ENCODE data around the gene PTMA.
"Not testable (repeated sequence)": the region's sequence is repeated elsewhere in the genome, so short reads cannot be mapped to it uniquely, and the experiment has no call there.

DNA sequence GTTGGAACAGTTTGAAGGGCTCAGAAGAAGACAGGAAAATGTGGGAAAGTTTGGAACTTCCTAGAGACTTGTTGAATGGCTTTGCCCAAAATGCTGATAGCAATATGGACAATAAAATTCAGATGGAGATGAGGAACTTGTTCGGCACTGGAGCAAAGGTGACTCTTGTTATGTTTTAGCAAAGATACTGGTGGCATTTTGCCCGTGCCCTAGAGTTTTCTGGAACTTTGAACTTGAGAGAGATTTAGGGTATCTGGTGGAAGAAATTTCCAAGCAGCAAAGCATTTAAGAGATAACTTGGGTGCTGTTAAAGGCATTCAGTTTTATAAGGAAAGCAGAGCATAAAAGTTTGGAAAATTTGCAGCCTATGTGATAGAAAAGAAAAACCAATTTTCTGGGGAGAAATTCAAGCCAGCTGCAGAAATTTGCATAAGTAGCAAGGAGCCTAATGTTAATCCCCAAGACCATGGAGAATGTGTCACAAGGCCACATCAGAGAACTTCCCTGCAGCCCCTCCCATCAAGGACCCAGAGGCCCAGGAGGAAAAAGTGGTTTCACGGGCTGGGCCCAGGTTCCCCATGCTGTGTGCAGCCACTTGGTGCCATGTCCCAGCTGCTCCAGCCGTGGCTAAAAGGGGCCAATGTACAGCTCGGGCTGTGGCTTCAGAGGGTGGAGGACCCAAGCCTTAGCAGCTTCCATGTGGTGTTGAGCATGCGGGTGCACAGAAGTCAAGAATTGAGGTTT is 40.0 kb downstream of the PTMA start:
- TF ChIP-seq, protein P1, sequence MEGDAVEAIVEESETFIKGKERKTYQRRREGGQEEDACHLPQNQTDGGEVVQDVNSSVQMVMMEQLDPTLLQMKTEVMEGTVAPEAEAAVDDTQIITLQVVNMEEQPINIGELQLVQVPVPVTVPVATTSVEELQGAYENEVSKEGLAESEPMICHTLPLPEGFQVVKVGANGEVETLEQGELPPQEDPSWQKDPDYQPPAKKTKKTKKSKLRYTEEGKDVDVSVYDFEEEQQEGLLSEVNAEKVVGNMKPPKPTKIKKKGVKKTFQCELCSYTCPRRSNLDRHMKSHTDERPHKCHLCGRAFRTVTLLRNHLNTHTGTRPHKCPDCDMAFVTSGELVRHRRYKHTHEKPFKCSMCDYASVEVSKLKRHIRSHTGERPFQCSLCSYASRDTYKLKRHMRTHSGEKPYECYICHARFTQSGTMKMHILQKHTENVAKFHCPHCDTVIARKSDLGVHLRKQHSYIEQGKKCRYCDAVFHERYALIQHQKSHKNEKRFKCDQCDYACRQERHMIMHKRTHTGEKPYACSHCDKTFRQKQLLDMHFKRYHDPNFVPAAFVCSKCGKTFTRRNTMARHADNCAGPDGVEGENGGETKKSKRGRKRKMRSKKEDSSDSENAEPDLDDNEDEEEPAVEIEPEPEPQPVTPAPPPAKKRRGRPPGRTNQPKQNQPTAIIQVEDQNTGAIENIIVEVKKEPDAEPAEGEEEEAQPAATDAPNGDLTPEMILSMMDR (conservative IDR thresholded peaks at IDR 0.05; ENCODE audit: low read depth, low read length): not testable (repeated sequence)
- not testable (repeated sequence) for TF ChIP-seq POLR2A, BHLHE40, SMC3, CEBPB, MAFK (IDR thresholded peaks at IDR 0.05; ENCODE audit: low read depth, low read length)

Data from IMR-90 (cell line).